Measurements from ENCODE around the gene LDLRAD4. TPM values are rescaled to one million over a fixed set of nuclear protein-coding genes. Genes with fewer than 3 reads are reported as not detected.
A peak's percentile ranks its signal among the peaks of the same experiment; 100 is the strongest.

LDLRAD4 gene
- total and polyA plus RNA-seq, 2 experiments from 2014 or later, result 0.73 to 1.9 TPM

- no peaks in the 10 kb centered on the region for H3K4me1 Mint-ChIP-seq
- no peaks in the 10 kb centered on the region for H3K4me1 ChIP-seq (ENCODE audit: insufficient read depth)
- no peaks in the 10 kb centered on the region for H3K9me2 ChIP-seq (ENCODE audit: insufficient read depth)
- no peaks in the 10 kb centered on the region for H3K36me3 ChIP-seq (ENCODE audit: insufficient read depth)
- no peaks in the 10 kb centered on the region for H4K20me1 ChIP-seq (replicated peaks; ENCODE audit: insufficient read depth)
- H3K27ac ChIP-seq (ENCODE audit: low read depth), result no peak overlapping the region
- no peaks in the 10 kb centered on the region for H3K9me3 Mint-ChIP-seq
- no peaks in the 10 kb centered on the region for H3K79me2 ChIP-seq (replicated peaks; ENCODE audit: insufficient read depth)
- peaks cover 5% of the 10 kb centered on the region for H3K27me3 Mint-ChIP-seq (ENCODE audit: insufficient read depth, low read depth, poor library complexity)
- H3K4me3 ChIP-seq, result no peak overlapping the region
- no peaks in the 10 kb centered on the region for H3K36me3 Mint-ChIP-seq (ENCODE audit: low read depth)
- TF ChIP-seq NANOG (IDR thresholded peaks at IDR 0.05; ENCODE audit: borderline replicate concordance), result no peak
- TF ChIP-seq EZH2 (IDR thresholded peaks at IDR 0.05; ENCODE audit: low read depth, unreplicated experiment), result no peak
- TF ChIP-seq, protein P1, sequence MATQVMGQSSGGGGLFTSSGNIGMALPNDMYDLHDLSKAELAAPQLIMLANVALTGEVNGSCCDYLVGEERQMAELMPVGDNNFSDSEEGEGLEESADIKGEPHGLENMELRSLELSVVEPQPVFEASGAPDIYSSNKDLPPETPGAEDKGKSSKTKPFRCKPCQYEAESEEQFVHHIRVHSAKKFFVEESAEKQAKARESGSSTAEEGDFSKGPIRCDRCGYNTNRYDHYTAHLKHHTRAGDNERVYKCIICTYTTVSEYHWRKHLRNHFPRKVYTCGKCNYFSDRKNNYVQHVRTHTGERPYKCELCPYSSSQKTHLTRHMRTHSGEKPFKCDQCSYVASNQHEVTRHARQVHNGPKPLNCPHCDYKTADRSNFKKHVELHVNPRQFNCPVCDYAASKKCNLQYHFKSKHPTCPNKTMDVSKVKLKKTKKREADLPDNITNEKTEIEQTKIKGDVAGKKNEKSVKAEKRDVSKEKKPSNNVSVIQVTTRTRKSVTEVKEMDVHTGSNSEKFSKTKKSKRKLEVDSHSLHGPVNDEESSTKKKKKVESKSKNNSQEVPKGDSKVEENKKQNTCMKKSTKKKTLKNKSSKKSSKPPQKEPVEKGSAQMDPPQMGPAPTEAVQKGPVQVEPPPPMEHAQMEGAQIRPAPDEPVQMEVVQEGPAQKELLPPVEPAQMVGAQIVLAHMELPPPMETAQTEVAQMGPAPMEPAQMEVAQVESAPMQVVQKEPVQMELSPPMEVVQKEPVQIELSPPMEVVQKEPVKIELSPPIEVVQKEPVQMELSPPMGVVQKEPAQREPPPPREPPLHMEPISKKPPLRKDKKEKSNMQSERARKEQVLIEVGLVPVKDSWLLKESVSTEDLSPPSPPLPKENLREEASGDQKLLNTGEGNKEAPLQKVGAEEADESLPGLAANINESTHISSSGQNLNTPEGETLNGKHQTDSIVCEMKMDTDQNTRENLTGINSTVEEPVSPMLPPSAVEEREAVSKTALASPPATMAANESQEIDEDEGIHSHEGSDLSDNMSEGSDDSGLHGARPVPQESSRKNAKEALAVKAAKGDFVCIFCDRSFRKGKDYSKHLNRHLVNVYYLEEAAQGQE (IDR thresholded peaks at IDR 0.05; ENCODE audit: unreplicated experiment), result no peak
- TF ChIP-seq CTCF (conservative IDR thresholded peaks at IDR 0.05; ENCODE audit: low read depth in 2 of 2), result no peak
- TF ChIP-seq EZH2phosphoT487 (IDR thresholded peaks at IDR 0.05; ENCODE audit: unreplicated experiment), result no peak
- no peak for TF ChIP-seq ZNF331 (CRISPR knock-in tag; IDR thresholded peaks at IDR 0.05; ENCODE audit: low read depth)
- TF ChIP-seq ZNF114 (CRISPR knock-in tag; IDR thresholded peaks at IDR 0.05), result no peak
- no peak for TF ChIP-seq JUNB (IDR thresholded peaks at IDR 0.05; ENCODE audit: unreplicated experiment)
- TF ChIP-seq, protein P2, sequence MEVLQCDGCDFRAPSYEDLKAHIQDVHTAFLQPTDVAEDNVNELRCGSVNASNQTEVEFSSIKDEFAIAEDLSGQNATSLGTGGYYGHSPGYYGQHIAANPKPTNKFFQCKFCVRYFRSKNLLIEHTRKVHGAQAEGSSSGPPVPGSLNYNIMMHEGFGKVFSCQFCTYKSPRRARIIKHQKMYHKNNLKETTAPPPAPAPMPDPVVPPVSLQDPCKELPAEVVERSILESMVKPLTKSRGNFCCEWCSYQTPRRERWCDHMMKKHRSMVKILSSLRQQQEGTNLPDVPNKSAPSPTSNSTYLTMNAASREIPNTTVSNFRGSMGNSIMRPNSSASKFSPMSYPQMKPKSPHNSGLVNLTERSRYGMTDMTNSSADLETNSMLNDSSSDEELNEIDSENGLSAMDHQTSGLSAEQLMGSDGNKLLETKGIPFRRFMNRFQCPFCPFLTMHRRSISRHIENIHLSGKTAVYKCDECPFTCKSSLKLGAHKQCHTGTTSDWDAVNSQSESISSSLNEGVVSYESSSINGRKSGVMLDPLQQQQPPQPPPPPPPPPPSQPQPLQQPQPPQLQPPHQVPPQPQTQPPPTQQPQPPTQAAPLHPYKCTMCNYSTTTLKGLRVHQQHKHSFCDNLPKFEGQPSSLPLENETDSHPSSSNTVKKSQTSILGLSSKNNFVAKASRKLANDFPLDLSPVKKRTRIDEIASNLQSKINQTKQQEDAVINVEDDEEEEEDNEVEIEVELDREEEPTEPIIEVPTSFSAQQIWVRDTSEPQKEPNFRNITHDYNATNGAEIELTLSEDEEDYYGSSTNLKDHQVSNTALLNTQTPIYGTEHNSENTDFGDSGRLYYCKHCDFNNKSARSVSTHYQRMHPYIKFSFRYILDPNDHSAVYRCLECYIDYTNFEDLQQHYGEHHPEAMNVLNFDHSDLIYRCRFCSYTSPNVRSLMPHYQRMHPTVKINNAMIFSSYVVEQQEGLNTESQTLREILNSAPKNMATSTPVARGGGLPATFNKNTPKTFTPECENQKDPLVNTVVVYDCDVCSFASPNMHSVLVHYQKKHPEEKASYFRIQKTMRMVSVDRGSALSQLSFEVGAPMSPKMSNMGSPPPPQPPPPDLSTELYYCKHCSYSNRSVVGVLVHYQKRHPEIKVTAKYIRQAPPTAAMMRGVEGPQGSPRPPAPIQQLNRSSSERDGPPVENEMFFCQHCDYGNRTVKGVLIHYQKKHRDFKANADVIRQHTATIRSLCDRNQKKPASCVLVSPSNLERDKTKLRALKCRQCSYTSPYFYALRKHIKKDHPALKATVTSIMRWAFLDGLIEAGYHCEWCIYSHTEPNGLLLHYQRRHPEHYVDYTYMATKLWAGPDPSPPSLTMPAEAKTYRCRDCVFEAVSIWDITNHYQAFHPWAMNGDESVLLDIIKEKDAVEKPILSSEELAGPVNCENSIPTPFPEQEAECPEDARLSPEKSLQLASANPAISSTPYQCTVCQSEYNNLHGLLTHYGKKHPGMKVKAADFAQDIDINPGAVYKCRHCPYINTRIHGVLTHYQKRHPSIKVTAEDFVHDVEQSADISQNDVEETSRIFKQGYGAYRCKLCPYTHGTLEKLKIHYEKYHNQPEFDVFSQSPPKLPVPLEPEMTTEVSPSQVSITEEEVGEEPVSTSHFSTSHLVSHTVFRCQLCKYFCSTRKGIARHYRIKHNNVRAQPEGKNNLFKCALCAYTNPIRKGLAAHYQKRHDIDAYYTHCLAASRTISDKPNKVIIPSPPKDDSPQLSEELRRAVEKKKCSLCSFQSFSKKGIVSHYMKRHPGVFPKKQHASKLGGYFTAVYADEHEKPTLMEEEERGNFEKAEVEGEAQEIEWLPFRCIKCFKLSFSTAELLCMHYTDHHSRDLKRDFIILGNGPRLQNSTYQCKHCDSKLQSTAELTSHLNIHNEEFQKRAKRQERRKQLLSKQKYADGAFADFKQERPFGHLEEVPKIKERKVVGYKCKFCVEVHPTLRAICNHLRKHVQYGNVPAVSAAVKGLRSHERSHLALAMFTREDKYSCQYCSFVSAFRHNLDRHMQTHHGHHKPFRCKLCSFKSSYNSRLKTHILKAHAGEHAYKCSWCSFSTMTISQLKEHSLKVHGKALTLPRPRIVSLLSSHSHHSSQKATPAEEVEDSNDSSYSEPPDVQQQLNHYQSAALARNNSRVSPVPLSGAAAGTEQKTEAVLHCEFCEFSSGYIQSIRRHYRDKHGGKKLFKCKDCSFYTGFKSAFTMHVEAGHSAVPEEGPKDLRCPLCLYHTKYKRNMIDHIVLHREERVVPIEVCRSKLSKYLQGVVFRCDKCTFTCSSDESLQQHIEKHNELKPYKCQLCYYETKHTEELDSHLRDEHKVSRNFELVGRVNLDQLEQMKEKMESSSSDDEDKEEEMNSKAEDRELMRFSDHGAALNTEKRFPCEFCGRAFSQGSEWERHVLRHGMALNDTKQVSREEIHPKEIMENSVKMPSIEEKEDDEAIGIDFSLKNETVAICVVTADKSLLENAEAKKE (CRISPR knock-in tag; IDR thresholded peaks at IDR 0.05), result no peak
- no peak for TF ChIP-seq CREB1 (CRISPR knock-in tag; IDR thresholded peaks at IDR 0.05; ENCODE audit: low read depth)
- TF ChIP-seq POLR2AphosphoS5 (IDR thresholded peaks at IDR 0.05; ENCODE audit: low read depth), result no peak
- TF ChIP-seq STAT1 (IDR thresholded peaks at IDR 0.05; ENCODE audit: unreplicated experiment), result no peak
- TF ChIP-seq ETS1 (IDR thresholded peaks at IDR 0.05), result no peak
- H3K27me3 ChIP-seq (ENCODE audit: insufficient read depth), result no peaks in the 10 kb centered on the region
- H2AFZ ChIP-seq, result peak overlapping the region; percentile 43; the same call in 1 of the 2 replicates
- no peak overlapping the region for H3K27ac Mint-ChIP-seq
- ATAC-seq (no peak), DNase-seq (ENCODE audit: low spot score) (no peak)
- no peak overlapping the region for H3K4me2 ChIP-seq
- no peak overlapping the region for H3K4me3 Mint-ChIP-seq
- H3F3A ChIP-seq (replicated peaks; ENCODE audit: low read depth), result no peaks in the 10 kb centered on the region
Measured at GRCh38 chr18:13387855-13388548, 169.4 kb downstream of the LDLRAD4 start.

Measured in GM23338 (cell line).